Effector memory CD8-positive, alpha-beta T cell (primary cell): ENCODE measurements around the gene RALB.
A peak's percentile ranks its signal among the peaks of the same experiment; 100 is the strongest.

Experiments used
- ATAC-seq: fragments of 150-1000 bp; cut with Tn5 transposase; replicated peaks from 2 replicates; pipeline ENCODE4 v1.10.0; 2021; ENCODE audit warnings: mild to moderate bottlenecking, moderate library complexity
- DNase-seq, 3 experiments: peaks; one replicate each; pipeline ENCODE4 v3.0.0; 2021
- H3K27ac Mint-ChIP-seq, 2 donors: one replicate each; pipeline ENCODE4 v1.8.0; 2022; ENCODE audit warnings: mild to moderate bottlenecking in 2 of 2, mixed read lengths in 2 of 2, moderate library complexity in 2 of 2
- H3K27me3 Mint-ChIP-seq, 2 donors: one replicate each; pipeline ENCODE4 v1.8.0; 2022; ENCODE audit warnings: mixed read lengths in 2 of 2
- H3K36me3 Mint-ChIP-seq: one replicate; pipeline ENCODE4 v1.8.0; 2022; ENCODE audit warnings: mild to moderate bottlenecking, moderate library complexity, mixed read lengths; ENCODE audit not compliant: insufficient read depth
- H3K4me1 Mint-ChIP-seq, 2 donors: one replicate each; pipeline ENCODE4 v1.8.0; 2022; ENCODE audit warnings: low read depth in 2 of 2, mixed read lengths in 2 of 2
- H3K4me3 Mint-ChIP-seq, 2 donors: one replicate each; pipeline ENCODE4 v1.8.0; 2022; ENCODE audit warnings: mild to moderate bottlenecking in 2 of 2, mixed read lengths in 2 of 2, moderate library complexity in 2 of 2
- H3K9me3 Mint-ChIP-seq, 2 donors: one replicate each; pipeline ENCODE4 v1.8.0; 2022; ENCODE audit warnings: mixed read lengths in 2 of 2
- total RNA-seq, 9 experiments: gene quantifications; one replicate each; lab custom pipeline; 2026; lab: John Stamatoyannopoulos, UW

RALB gene, protein sequence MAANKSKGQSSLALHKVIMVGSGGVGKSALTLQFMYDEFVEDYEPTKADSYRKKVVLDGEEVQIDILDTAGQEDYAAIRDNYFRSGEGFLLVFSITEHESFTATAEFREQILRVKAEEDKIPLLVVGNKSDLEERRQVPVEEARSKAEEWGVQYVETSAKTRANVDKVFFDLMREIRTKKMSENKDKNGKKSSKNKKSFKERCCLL
- 17.5 to 26.7 (median 23.0) reads per million in 9 experiments for total RNA-seq

DNA sequence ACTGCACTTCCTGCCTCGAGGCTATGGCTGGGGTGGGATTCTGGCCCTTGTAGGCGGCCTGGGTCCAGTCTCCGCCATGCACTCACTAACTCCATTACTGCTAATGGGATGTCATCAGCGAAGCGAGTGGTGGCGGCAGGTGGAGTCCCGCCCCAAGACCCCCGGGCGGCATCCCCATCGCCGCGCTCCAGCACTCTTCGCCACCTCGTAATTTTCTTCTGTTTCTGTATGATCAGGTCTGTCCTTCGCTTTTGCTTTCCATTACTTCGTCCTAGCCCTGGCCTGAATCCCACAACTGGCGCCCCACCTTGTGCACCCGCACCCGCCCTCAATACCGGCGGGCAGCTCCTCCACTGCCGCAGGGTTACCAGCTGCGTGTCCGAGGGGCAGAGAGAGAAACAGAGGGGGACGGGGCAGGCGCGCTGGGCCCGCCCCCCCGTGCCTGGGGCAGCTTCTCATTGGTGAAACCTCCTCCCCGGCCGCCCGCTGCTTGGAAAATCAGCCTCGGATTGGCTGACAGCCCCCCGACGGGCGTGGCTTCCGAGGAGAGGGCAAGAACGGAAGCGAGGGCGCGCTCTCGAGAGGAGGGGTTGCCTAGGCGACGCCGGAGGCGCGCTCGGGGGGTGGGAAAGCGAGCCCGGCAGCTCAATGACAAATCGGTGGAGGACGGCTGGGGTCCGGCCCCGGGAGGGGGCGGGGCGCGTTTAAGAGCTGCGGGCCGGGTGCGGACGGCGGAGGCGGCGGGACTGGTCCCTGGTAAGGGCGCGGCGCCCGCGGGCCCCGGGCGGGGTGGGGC is at the start of gene RALB:
RALB (plus strand) TSS at position 628 of the 796 bp plus-strand sequence. CDS start 25,813 bp downstream, outside the sequence.
- H3K4me1 Mint-ChIP-seq: peaks cover 39 to 48% of the 10 kb centered on the region in 2 donors

DNA sequence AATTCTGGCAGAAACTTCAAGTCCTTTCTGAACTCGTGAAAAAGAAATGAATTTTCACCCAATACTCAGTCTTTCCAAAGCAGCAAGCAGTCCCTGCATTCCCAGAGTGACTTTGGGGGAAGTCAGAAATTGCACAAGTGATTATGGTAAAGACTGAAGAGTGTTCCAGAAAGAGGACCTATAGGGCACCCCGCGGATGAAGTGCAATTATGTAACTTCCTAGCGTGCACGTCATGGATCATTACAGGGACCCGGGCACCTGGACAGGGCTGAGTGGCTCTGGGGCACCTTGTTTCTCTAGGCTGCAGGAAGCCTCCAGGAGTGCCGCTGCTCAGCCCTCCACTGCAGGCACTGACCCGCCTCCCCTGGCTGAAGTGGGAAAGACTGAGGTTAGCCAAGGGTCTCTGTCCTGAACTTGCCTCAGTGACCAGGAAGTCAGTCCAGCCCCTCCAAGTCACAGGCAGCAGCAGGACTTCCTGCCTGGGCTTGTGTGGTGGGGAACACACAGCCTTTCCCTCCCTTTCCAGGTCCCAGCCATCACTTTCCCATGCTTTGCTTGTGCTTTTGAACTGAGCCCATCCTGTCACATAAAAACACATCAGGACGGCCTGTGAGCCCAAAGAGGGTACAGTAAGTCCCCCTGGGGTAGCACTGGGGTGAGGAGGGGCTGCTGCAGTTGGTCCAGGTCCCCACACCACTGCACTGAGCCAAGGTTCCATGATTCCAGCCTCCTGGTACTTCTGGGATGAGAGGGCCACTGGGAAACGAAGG is 49.2 kb upstream of the RALB start:
- no peak overlapping the region for H3K27ac Mint-ChIP-seq
- peaks cover 0 to 2% of the 10 kb centered on the region in 2 donors for H3K9me3 Mint-ChIP-seq
- no peak overlapping the region for H3K4me3 Mint-ChIP-seq
- ATAC-seq (no peak), DNase-seq (no peak)
- no peaks in the 10 kb centered on the region for H3K36me3 Mint-ChIP-seq
- no peaks in the 10 kb centered on the region for H3K27me3 Mint-ChIP-seq
- H3K4me1 Mint-ChIP-seq: no peaks in the 10 kb centered on the region

More for the DNA sequence above, at the start of gene RALB:
- DNase-seq: peak; percentile 98 to 99 (median 99)
- peak within 1 kb of the TSS; percentile 98 to 100 for H3K4me3 Mint-ChIP-seq
- H3K27ac Mint-ChIP-seq: peak within 1 kb of the TSS; percentile 97 to 98
- peak; percentile 90 for ATAC-seq
- peaks cover 14% of the 10 kb centered on the region for H3K36me3 Mint-ChIP-seq
- H3K27me3 Mint-ChIP-seq: peaks cover 13 to 23% of the 10 kb centered on the region in 2 donors
- H3K9me3 Mint-ChIP-seq: no peaks in the 10 kb centered on the region

DNA sequence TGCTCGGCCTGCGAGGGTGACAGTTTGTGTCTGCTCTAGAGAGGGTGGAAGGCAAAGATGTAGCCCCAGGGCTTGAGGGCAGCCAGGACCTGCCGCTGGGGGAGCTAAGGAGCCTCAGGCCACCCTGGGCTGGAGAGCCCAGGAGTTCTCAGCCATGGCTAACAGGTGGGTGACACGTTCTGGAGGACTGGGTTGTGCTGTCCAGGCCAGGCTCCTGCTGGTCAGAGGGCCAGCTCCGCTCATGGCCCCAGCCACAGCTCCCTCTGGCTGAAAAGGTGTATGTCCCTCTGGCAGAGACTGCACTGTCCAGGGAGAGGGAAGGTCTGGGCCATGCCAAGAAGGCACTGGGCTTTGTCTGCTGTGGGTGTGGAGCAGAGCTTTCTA is 48.6 kb upstream of the RALB start:
- ATAC-seq: no peak
- Mint-ChIP-seq H3K4me1 (no peaks in the 10 kb centered on the region), H3K36me3 (no peaks in the 10 kb centered on the region), H3K27ac (no peak overlapping the region), H3K27me3 (no peaks in the 10 kb centered on the region), H3K9me3 (no peaks in the 10 kb centered on the region), H3K4me3 (no peak overlapping the region)
- DNase-seq: no peak

DNA sequence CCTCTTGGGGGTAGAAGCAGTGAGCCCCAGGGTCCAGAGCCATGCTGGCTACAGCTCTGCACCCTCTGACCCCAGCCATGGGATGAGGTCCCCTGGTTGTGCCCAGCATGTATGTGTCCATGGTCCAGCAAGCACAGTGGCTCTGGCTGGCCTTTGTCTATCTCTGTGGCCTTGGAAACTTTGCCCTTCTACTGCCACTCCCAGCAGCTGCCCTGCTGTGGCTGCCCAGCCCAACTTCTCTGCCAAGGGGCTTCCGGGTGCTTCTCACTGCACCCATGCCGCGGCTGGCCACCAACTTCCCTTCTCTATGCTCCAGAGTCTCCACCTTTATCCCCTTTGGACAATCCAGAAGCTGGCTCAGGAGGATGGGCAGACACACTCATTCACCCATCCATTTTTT is 48.2 kb upstream of the RALB start:
- ATAC-seq (no peak), DNase-seq (no peak)
- no peaks in the 10 kb centered on the region for H3K36me3 Mint-ChIP-seq
- no peak overlapping the region for H3K27ac Mint-ChIP-seq
- no peaks in the 10 kb centered on the region for H3K27me3 Mint-ChIP-seq
- no peak overlapping the region for H3K4me3 Mint-ChIP-seq
- peaks cover 0 to 3% of the 10 kb centered on the region in 2 donors for H3K4me1 Mint-ChIP-seq
- H3K9me3 Mint-ChIP-seq: no peaks in the 10 kb centered on the region

DNA sequence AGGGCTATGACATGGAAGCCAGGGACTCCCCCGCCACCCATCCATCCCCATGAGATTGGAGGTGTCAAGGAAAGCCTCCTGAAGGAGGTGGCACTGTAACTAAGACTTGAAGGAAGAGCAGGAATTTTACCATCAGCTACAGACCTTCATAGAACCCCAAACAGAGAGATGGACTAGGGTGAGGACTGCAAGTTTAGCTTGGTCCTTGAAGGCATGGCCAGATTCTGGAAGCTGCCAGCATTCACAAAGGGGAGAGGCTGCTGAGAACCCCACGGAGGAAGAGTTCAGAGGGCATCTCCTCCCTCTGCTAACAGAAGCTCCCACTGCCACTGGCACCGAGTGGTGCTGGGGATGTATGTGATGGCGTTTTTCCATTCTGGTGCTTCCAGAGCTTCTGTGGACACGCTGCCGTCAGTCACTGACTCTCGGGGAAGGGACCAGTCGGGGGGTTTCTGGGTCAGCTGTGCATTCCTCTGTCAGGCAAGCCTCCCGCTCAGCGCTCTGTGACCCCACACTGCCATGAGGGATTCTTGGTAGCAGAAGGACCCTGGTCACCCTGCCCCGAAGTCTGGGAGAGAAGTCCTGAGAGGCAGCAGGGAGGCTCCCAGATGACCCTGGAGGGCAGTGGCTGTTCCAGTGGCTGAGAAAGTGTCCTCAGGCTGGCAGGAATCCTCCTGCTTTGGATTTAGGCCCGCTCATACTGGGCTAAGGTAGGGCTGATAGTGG is 47.5 kb upstream of the RALB start:
- H3K4me1 Mint-ChIP-seq: peaks cover 3 to 9% of the 10 kb centered on the region in 2 donors
- H3K4me3 Mint-ChIP-seq: no peak overlapping the region
- no peaks in the 10 kb centered on the region for H3K27me3 Mint-ChIP-seq
- no peak for DNase-seq
- H3K27ac Mint-ChIP-seq: no peak overlapping the region
- no peaks in the 10 kb centered on the region for H3K9me3 Mint-ChIP-seq
- ATAC-seq: no peak
- H3K36me3 Mint-ChIP-seq: no peaks in the 10 kb centered on the region

DNA sequence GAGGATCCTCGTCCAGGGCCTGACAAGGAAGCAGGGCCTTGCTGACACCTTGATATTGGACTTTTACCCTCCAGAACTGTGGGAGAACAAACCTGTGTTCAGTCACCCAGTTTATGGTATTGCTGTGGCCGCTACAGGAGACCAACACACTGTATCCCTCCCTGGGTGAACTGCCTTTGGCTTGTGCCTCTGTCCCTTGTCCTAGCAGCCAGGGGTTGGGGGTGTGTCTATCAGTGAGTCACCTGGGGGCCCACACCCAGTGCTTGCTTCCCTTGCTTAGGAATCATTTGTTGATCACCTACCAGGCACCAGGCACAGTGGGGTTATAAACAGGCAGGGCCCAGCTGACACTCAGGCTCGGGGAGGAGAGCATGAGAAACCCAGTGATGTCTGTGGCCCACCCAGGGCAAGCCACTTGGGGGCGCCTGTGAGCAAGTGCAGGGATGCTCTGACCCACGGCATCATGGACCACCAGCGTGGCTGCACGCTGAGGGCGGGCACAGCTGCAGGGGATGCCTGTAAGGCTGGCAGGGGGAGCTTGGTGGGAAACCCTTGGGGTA is 46.5 kb upstream of the RALB start:
- Mint-ChIP-seq H3K27me3 (no peaks in the 10 kb centered on the region), H3K4me1 (peaks cover 4 to 16% of the 10 kb centered on the region in 2 donors), H3K27ac (no peak overlapping the region), H3K36me3 (no peaks in the 10 kb centered on the region), H3K9me3 (no peaks in the 10 kb centered on the region), H3K4me3 (no peak overlapping the region)
- ATAC-seq (peak; percentile 19), DNase-seq (peak in 2 of 3 experiments; percentile 21 to 28)

DNA sequence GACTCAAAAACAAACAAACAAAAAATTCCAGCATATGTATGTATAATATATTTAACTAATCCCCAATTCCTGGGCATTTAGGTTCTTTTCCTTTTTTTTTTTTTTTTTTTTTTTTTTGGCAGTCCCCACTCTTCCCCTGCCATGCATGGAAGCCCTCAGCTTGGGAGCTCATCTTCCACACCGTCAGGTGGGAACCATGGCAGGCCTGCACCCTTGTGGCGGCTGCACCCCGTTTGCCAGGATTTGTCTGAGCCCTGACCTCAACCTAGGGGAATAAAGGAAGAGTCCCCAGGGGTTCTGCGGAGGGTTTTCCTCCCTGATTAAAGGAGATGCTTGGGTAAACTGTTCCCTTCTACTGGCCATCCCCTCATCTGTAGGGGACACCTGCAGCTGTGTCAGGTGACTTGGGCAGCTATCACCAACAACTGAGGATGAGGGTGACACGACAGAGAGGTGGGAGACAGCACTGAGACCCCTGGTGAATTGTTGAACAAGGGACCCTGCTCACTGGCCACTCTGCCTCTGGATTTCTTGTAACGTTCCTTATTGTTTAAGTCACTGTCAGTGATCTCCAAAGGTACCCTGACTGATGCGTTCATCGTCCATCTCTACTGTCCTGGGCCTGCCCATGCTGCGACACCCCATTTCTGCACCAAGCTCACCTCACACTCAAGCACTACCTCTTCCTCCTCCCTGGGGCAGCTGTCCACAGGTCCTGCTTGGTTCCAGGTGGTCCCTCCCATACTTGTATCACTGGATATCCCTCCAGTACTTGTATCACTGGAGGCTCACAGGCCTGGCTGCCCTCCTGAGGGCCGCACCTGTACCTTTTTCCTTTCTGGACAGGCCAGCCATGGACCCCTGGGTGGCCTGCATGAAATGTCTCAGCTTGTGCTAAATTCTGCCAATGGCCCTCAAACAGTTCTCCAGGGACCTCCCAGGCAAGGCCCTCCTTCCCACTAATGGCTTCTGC is 44.0 kb upstream of the RALB start:
- Mint-ChIP-seq H3K36me3 (no peaks in the 10 kb centered on the region), H3K27ac (peak overlapping the region; percentile 55 to 71), H3K27me3 (no peaks in the 10 kb centered on the region), H3K4me1 (peaks cover 4 to 17% of the 10 kb centered on the region in 2 donors), H3K4me3 (no peak overlapping the region), H3K9me3 (no peaks in the 10 kb centered on the region)
- ATAC-seq: no peak
- DNase-seq: no peak

DNA sequence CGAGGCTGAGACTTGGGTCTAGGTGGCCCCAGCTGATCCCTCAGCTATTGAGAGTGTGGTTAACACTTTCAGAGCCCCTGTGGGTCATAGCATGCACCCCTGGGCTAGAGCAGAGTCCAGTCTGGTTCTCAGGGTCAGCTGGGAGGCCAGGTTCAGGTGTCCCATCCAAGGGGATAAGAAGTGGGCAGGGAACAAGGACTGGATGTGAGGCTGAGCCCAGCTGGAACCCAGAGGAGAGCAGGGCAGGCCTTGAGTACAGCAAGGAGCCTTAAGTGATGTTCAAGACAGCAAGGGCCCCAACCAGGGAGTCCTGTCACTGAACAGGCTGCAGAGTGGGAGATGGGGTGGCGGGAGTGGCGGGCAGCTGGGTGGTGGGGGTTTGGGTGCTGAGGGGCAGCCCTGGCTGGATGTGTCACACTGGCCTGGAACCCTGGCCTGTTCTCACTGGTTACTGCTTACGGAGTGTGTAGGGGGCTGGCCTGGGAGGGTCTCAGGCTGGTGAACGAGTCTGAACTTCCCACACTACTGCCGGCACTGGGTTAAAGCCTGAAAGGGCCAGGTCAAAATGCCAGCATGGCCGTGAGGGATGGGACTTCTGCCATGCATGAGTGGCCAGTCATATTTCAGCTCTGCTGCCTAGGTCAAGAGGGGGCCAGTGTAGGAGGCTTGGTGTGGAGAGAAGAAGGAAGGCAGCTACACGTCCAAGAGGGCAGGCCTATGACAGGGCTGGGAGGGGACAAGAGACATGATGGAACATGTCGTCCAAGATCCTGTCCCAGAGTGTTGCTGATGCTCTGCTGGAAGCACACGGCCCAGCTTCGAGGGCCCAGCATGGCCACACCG is 43.0 kb upstream of the RALB start:
- no peak for DNase-seq
- Mint-ChIP-seq H3K36me3 (no peaks in the 10 kb centered on the region), H3K4me1 (peaks cover 4 to 17% of the 10 kb centered on the region in 2 donors), H3K27me3 (no peaks in the 10 kb centered on the region), H3K27ac (peak overlapping the region in 1 of 2 donors; percentile 55), H3K9me3 (no peaks in the 10 kb centered on the region), H3K4me3 (peak overlapping the region in 1 of 2 donors; percentile 31)
- ATAC-seq: no peak

DNA sequence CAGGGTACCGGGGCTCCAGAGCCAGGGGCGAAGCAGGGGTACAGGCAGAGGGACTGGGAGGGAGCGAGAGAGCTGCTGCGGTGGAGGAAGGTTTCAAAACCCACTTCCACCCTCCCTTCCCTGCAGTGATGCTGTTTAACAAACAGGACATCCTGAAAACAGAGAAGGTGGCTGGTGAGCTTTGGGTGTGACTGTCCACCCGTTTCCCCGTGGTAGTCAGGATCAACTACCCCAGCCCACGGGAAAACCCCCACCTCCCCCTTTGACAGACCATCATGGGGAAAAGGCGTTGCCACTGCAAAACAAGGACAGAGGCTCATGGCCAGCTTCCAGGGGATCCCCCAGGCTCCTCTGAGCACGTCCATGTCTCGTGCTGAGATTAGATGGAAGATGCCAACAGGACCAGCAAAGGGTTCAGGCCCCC is 42.4 kb upstream of the RALB start:
- DNase-seq (no peak), ATAC-seq (peak; percentile 82)
- H3K36me3 Mint-ChIP-seq: no peaks in the 10 kb centered on the region
- H3K9me3 Mint-ChIP-seq: no peaks in the 10 kb centered on the region
- peaks cover 4 to 17% of the 10 kb centered on the region in 2 donors for H3K4me1 Mint-ChIP-seq
- H3K27me3 Mint-ChIP-seq: no peaks in the 10 kb centered on the region
- peak overlapping the region in 1 of 2 donors; percentile 55 for H3K27ac Mint-ChIP-seq
- peak overlapping the region in 1 of 2 donors; percentile 31 for H3K4me3 Mint-ChIP-seq

DNA sequence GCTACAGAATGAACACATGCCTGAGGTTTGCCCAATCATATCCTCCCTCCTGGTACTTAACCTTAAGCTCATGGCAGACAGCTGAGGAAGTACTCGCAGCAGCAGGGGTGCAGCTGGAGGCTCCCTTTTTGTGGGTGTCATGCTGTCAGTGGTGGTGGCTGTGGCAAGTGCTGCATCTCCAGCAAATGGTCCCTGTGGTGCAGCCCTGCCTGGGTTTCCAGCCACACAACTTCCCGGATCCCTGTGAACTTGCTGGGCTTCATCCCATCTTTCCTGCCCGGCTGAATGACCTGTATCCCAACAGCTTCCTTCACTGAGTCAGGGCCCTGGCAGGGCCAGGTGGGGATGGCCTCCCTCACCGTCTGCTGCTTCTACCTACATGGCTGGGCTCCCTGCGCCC is 34.5 kb upstream of the RALB start:
- H3K36me3 Mint-ChIP-seq: peaks cover 13% of the 10 kb centered on the region
- DNase-seq: no peak

DNA sequence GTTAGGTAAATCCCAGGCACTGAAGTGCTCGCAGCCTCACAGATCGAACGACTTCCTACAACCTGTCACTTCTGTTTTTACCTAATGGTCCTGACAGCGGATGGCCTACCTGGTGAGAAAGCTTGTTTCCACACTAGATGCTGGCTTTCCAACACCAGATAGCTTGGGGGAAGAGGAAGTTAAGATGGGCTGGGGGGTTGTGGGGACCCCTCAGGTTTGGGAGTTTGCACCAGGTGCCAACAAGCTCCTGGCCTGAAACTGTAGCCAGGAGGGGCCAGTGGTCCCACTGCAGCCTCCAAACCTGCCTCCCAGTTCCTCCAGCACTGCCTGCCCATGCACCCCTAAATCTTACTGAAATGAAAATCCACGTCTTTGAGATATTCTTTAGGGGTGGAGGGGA is 33.4 kb upstream of the RALB start:
- no peak overlapping the region for H3K4me3 Mint-ChIP-seq
- H3K36me3 Mint-ChIP-seq: peaks cover 14% of the 10 kb centered on the region
- H3K9me3 Mint-ChIP-seq: peaks cover 0 to 1% of the 10 kb centered on the region in 2 donors
- H3K27ac Mint-ChIP-seq: no peak overlapping the region
- ATAC-seq (no peak), DNase-seq (no peak)
- peaks cover 28 to 35% of the 10 kb centered on the region in 2 donors for H3K4me1 Mint-ChIP-seq
- H3K27me3 Mint-ChIP-seq: no peaks in the 10 kb centered on the region

More for the DNA sequence above, 34.5 kb upstream of the RALB start:
- no peak for ATAC-seq
- H3K9me3 Mint-ChIP-seq: peaks cover 0 to 1% of the 10 kb centered on the region in 2 donors
- no peak overlapping the region for H3K4me3 Mint-ChIP-seq
- H3K27me3 Mint-ChIP-seq: no peaks in the 10 kb centered on the region
- peak overlapping the region in 1 of 2 donors; percentile 39 for H3K27ac Mint-ChIP-seq
- H3K4me1 Mint-ChIP-seq: peaks cover 28% of the 10 kb centered on the region in 2 donors
